HG02938 (cell line): ENCODE results near the gene CD38.
"Not testable (repeated sequence)": the region's sequence is repeated elsewhere in the genome, so short reads cannot be mapped to it uniquely, and the experiment has no call there.

ENCODE experiments used
- ATAC-seq: cut with Tn5 transposase; IDR thresholded peaks from one replicate; pipeline ENCODE4 v1.9.1; 2021; ENCODE audit warnings: mild to moderate bottlenecking, moderate library complexity; ENCODE audit not compliant: unreplicated experiment

Gene CD38

GRCh38 chr4:15794905-15795304 lies 16.8 kb downstream of the CD38 start:
- no peak for ATAC-seq

GRCh38 chr4:15797320-15797719 lies 19.2 kb downstream of the CD38 start:
- ATAC-seq: no peak

- no peak for ATAC-seq
Observed at GRCh38 chr4:15799141-15799540, 21.0 kb downstream of the CD38 start.

GRCh38 chr4:15799701-15800100 lies 21.6 kb downstream of the CD38 start:
- no peak for ATAC-seq

GRCh38 chr4:15802497-15802896 lies 24.4 kb downstream of the CD38 start:
- not testable (repeated sequence) for ATAC-seq

- ATAC-seq: peak; percentile 25
Observed at GRCh38 chr4:15805583-15806517, 27.7 kb downstream of the CD38 start.

- ATAC-seq: peak; percentile 79
Observed at GRCh38 chr4:15809058-15809457, 30.9 kb downstream of the CD38 start.

- ATAC-seq: peak; percentile 12
Observed at GRCh38 chr4:15809466-15809865, 31.3 kb downstream of the CD38 start.

- ATAC-seq: no peak
Observed at GRCh38 chr4:15811703-15812337, 33.7 kb downstream of the CD38 start.

GRCh38 chr4:15832523-15833451 lies 54.7 kb downstream of the CD38 start:
- peak; percentile 59 for ATAC-seq

- ATAC-seq: no peak
Observed at GRCh38 chr4:15833801-15834200, 55.7 kb downstream of the CD38 start.

GRCh38 chr4:15836362-15836761 lies 58.2 kb downstream of the CD38 start:
- no peak for ATAC-seq

- no peak for ATAC-seq
Observed at GRCh38 chr4:15837591-15837990, 59.5 kb downstream of the CD38 start.

- ATAC-seq: not testable (repeated sequence)
Observed at GRCh38 chr4:15841194-15841730, 63.1 kb downstream of the CD38 start.

- no peak for ATAC-seq
Observed at GRCh38 chr4:15847746-15848145, 69.6 kb downstream of the CD38 start.

- ATAC-seq: no peak
Observed at GRCh38 chr4:15848191-15848842, 70.2 kb downstream of the CD38 start.

GRCh38 chr4:15851969-15852368 lies 73.8 kb downstream of the CD38 start:
- no peak for ATAC-seq

GRCh38 chr4:15852524-15852923 lies 74.4 kb downstream of the CD38 start:
- ATAC-seq: no peak

- ATAC-seq: no peak
Observed at GRCh38 chr4:15853345-15853744, 75.2 kb downstream of the CD38 start.

GRCh38 chr4:15855804-15856475 lies 77.8 kb downstream of the CD38 start:
- no peak for ATAC-seq
